ENCODE results near the gene SH3BP4.

Gene SH3BP4

DNA sequence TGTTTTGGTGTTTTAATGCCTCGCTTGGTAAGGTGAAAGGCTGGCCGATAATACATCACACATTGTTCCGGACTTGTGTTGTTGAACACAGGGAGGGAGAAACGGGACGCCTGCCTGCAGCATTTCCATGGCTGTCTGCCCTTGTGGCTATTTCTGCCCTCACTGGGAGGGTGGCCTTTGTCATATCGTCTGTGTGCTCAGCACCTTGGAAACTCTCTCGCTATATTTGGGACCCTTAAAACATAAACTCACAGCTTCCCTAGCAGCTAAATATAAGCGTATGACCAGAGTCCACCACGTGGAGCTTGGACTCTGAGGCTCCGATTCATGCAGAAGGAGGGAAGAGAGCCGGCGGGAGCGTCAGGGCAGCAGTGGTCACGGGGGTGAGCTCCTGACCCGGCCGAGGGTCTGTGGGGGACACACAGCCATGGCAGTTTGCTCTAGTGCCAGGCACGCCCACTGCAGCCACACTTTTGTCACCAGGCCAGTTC, 111.7 kb downstream of the SH3BP4 start:
- DNase-seq: no peak

- no peak for DNase-seq
Measured at GRCh38 chr2:235064976-235065375, 113.2 kb downstream of the SH3BP4 start.

- DNase-seq: no peak
Measured at GRCh38 chr2:235066490-235066889, 114.7 kb downstream of the SH3BP4 start.

DNA sequence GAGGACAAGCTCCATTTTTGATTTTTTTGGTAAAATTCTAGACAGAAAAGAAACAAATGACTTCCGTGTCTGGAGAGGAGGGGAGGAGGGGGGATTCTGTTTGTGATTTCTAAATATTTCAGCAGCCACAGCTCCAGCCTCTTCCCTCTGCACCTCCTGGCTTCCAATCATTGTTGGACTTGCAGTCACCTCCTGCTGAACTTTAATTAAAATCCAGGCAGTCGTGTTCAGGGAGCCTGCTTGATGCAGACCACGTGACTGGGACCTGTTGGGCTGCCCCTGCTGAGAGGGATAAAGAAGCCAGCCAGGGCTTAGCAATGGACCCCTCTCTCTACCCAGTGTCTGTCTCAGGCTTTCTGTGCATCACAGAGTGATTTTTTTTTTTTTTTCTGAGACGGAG, 115.1 kb downstream of the SH3BP4 start:
- DNase-seq: peak; percentile 52

GRCh38 chr2:235068701-235069100, 116.9 kb downstream of the SH3BP4 start:
- DNase-seq: no peak

DNA sequence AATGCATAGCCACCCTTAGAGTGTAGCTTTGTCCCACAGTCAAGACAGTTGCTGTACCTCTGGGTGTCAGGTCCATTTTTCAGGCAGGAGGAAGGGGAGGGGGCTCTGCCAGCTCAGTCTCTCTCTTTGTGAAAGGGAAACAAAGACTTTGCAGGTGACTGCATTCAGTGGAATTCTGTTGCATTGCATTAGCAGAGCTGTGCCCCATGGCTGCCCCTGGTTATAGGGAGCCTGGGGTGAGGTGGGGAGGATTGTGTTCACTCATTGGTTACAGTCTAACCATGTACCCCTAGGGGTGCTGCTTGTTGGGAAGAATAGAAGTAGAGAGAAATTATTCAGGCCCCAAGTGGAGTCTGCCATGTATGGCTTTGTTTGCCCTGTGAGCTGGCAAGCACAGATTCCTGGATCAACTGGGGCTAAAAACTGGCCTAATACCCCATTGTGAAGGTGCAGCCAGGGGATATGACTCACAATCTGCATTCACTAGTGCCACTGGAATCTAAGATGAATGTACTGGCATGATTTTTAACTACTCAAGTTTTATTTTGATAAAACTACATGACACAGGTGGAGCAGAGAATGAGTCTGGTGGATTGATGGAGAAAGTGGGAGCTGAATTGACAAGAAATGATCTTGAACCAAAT, 118.4 kb downstream of the SH3BP4 start:
- no peak for DNase-seq

DNA sequence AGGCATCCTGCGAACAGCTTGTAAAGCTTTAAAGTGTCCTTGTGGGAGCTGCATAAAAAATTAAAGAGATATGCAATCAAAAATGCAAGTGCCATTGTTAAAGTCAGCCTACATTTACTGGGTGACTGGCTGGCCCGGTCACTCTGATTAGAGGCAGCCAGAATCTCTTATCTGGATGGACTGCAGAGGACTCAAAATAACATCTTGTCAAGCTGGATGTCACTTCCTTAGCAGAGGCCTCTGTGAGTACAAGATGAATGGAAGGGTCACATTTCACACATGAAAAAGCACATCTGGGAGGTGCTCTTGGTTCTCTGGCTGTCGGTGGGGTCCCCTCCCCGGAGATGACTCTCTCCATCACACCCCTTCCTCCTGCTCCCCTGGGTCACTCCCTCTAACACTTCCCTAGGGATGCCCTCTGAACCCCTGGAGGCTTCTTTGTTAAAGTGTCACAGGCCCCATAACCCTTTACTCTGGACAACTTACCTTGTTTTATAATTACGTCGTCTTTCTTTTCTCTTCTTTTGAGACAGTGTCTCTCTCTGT, 122.1 kb downstream of the SH3BP4 start:
- no peak for DNase-seq

GRCh38 chr2:235077046-235077445, 125.2 kb downstream of the SH3BP4 start:
- peak; percentile 61 for DNase-seq

- DNase-seq: no peak
Measured at GRCh38 chr2:235078182-235078581, 126.4 kb downstream of the SH3BP4 start.

DNA sequence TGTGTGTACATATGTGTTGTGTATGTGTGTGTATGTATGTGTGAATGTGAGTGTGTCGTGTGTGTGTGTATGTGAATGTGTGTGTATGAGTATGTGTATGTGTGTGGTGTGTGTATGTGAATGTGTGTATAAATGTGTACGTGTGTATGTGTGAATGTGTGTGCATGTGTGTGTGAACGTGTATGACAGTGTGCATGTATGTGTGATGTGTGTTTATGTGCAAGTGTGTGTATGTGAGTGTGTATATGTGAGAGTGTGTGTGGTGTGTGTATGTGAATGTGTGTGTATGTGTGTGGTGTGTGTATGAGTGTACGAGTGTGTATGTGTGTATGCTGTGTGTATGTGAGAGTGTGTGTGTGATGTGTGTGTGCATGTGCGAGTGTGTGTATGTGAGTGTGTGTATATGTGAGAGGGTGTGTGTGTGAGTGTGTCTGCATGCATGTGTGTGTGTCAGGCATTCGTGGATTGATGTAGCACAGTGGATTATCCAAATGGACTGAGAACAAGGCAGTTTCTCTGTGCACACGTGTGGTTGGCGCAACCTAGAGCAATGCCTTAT, 127.2 kb downstream of the SH3BP4 start:
- DNase-seq: no peak

GRCh38 chr2:235080101-235080500, 128.3 kb downstream of the SH3BP4 start:
- peak; percentile 61 for DNase-seq

GRCh38 chr2:235082578-235083338, 130.9 kb downstream of the SH3BP4 start:
- no peak for DNase-seq

GRCh38 chr2:235083822-235084221, 132.0 kb downstream of the SH3BP4 start:
- no peak for DNase-seq

DNA sequence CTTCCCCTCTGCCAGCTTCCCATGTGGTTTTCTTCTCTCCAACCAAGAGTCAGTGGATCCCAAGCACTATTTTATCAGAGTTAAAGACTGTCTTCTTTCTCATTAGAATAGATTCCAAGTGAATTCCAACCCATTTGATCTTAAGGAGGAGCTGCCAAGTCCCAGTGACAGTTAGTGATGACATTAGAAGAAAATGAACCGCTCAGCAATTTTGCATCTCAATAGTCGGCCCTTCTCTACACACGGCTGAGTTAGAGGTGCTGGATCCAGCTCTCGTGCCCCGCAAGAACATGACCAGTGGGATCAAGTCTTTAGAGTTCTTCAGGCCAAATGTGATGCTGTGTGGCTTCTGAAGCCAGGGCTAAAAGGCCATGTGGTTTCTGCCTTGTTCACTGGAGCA, 132.6 kb downstream of the SH3BP4 start:
- DNase-seq: no peak

- DNase-seq: peak; percentile 57
Measured at GRCh38 chr2:235085476-235085875, 133.7 kb downstream of the SH3BP4 start.

DNA sequence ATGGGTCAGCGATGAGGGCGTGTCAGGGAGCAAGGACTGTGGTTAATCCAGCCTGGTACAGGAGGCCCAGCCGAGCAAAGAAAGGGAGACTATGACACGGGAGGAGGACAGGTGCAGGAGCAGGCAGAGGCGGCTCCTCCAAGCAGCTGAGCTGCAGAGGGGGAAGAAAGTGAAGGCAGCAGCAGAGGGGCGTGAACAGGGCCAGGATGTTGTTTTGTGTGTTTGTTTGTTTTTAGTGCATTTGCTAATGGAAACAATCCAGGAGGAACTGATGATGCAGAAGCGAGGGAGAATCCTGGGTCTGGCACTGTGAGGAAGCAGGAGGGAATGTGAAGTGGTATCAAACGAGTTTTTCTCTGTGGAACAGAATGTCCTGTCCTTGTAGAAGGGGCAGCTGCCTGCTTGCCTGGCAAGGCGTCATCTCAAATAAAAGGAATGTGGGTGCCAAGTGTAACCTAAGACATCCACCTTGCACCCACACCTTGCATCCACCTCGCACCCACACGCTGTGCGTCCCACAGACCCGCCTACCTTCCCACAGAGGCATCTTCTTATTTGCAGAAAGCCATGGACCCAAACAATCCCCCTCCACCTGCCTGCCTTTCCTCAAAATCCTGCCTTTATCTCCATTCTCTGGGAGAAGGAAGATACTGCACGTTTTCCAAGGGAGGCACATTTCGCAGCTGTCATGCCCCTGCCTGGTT, 134.8 kb downstream of the SH3BP4 start:
- DNase-seq: no peak

- no peak for DNase-seq
Measured at GRCh38 chr2:235087832-235088495, 136.1 kb downstream of the SH3BP4 start.

- no peak for DNase-seq
Measured at GRCh38 chr2:235088496-235088921, 136.7 kb downstream of the SH3BP4 start.

GRCh38 chr2:235091421-235091820, 139.6 kb downstream of the SH3BP4 start:
- DNase-seq: no peak

DNA sequence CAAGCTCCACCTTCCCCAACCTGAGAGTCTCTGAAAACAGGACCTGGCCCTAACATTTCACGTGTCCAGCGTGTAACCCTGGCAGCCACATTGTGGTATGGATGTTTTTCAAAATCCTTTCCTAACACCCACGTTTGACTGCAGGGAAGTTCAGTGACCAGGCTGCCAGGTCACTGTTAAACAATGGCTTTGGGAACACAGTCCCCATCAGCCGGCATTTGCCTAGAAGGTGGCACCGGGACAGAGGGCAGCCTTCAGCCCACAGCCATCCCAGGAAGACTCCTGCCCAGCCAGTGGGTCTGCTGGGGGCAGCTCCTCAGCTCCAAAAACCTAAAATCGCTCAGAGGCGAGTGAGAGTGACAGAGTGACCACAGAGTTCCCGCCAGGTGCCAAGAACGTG, 140.2 kb downstream of the SH3BP4 start:
- no peak for DNase-seq

DNA sequence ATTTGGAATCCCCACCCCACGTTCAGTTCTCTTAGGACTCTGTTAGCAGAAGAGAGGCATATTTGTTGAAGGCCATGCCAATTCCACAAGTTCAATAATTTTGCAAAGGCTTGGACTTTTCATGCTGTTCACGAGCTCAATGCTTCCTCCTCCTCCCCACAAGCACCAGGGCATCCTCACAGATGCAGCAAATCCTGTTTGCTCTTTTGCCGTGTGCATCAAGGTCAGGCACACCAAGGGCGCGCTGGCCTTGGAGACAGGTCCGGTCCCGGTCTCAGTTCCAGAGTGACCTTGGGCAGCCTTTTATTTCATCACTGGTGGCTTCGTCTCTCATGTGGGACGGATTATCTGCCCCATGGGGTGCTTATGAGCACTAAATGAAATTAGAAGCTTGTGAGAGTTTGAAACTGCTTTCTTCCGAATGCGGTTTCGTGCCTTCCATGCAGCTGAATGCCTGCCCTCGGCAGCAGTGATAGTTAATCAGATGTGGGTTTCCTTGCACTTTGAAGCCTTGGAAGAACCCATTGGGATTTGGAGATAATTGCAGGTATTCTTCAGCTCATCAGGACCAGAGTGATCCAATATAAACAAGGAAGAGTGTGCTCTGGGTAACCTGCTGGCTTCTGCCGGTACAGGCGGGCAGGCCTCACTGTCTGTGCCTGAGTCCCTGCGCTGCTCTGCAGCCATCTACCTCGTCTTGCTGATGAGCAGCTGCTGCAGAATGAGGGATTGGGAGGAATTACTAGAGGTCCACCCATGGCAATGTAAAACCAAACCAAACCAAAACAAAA, 140.8 kb downstream of the SH3BP4 start:
- no peak for DNase-seq

GRCh38 chr2:235094457-235094856, 142.6 kb downstream of the SH3BP4 start:
- DNase-seq: no peak

Data from fibroblast of skin of right quadriceps (primary cell).